ENCODE data around the gene VSIG1.

The VSIG1 gene

DNA sequence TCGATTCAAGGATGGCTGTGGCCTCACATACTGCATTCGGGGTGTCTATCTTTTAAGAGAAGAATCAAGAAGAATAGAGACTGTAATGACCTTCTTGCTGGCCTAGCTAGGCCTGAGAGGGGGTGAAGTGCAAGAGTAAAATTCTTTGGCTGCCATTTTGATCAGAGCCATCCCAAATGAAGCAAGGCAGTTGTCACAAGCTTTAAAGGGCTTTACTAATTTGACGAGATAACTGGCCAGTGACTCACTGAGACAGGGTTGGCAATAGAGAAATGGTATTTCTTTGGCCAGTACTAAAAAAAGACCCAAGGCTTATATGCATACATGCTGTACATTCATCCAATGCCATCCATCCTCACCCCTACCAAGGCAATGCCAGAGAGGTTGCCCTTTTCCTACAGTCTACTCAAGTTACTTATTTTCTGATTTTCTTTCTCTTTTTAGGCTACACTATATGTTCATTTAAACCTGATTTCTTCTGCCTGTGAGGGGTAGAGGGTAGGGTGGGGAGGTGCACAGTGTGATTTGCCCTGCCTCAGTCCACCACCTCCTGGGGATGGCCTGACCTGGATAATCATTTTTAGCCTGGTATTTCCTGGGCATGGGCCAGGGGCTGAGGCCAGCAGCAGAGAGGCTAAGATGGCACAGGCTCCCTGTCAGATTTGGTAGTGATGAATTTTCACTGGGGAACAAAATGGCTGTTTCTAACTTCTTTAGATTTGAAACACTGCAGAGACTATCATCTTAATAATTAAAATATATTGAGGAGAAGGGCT, 78.9 kb downstream of the VSIG1 start:
- Histone ChIP-seq H3K27ac (ENCODE audit: poor library complexity, severe bottlenecking) (peak overlapping the region; percentile 37), H3K4me3 (ENCODE audit: severe bottlenecking) (no peak overlapping the region), H3K4me1 (ENCODE audit: insufficient read depth, poor library complexity, severe bottlenecking) (peaks cover 15% of the 10 kb centered on the region), H3K27me3 (ENCODE audit: insufficient read depth, poor library complexity, severe bottlenecking) (no peaks in the 10 kb centered on the region), H3K9me3 (ENCODE audit: severe bottlenecking) (no peaks in the 10 kb centered on the region), H3K36me3 (ENCODE audit: low read depth) (no peaks in the 10 kb centered on the region)
- no peak for DNase-seq (ENCODE audit: low spot score)
- TF ChIP-seq, protein P1, sequence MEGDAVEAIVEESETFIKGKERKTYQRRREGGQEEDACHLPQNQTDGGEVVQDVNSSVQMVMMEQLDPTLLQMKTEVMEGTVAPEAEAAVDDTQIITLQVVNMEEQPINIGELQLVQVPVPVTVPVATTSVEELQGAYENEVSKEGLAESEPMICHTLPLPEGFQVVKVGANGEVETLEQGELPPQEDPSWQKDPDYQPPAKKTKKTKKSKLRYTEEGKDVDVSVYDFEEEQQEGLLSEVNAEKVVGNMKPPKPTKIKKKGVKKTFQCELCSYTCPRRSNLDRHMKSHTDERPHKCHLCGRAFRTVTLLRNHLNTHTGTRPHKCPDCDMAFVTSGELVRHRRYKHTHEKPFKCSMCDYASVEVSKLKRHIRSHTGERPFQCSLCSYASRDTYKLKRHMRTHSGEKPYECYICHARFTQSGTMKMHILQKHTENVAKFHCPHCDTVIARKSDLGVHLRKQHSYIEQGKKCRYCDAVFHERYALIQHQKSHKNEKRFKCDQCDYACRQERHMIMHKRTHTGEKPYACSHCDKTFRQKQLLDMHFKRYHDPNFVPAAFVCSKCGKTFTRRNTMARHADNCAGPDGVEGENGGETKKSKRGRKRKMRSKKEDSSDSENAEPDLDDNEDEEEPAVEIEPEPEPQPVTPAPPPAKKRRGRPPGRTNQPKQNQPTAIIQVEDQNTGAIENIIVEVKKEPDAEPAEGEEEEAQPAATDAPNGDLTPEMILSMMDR (IDR thresholded peaks at IDR 0.05; ENCODE audit: poor library complexity, severe bottlenecking): no peak
- ATAC-seq (ENCODE audit: low read depth): no peak

DNA sequence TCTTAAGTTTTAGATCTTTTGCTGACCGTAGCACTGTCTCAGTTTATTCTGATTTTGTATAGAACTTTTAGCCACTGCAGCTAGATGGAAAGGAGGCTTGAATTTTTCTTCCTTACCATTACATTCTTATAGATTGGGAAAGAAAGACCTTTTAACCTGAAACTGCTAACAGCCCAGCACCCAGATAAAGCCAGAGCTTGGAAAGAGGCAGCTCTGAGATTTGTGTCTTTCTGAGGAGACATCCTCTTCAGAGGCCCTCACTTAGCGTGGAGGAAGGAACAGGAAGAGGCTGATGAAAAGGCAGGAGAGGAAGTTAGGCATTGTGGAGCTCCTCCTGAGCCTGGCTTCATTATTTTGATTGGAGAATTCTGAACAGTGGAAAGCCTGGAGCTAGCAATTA, 81.8 kb downstream of the VSIG1 start:
- Histone ChIP-seq H3K4me1 (ENCODE audit: insufficient read depth, poor library complexity, severe bottlenecking) (peaks cover 15% of the 10 kb centered on the region), H3K27me3 (ENCODE audit: insufficient read depth, poor library complexity, severe bottlenecking) (no peaks in the 10 kb centered on the region), H3K36me3 (ENCODE audit: low read depth) (no peaks in the 10 kb centered on the region), H3K9me3 (ENCODE audit: severe bottlenecking) (no peaks in the 10 kb centered on the region), H3K4me3 (ENCODE audit: severe bottlenecking) (no peak overlapping the region), H3K27ac (ENCODE audit: poor library complexity, severe bottlenecking) (no peak overlapping the region)
- no peak for DNase-seq (ENCODE audit: low spot score)
- TF ChIP-seq, protein P1 (IDR thresholded peaks at IDR 0.05; ENCODE audit: poor library complexity, severe bottlenecking): no peak
- no peak for ATAC-seq (ENCODE audit: low read depth)

DNA sequence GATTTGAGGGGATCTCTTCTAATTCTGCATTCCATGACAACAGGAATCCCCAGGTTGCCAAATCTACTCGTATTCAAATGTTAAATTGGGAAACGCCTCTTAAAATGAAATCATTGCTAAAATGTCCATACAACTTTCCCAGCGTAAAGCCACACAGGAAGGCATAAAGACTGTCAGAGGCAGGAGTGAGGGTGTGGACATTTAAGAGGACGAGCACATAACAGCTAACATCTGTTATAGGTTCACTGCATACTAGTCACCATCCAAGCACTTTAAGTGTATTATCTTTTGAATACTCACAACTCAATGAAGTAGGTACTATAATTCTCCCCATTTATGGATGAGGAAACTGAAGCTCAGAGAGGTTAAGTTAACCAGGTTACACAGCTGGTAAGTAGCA, 82.3 kb downstream of the VSIG1 start:
- ATAC-seq (ENCODE audit: low read depth) (no peak), DNase-seq (ENCODE audit: low spot score) (no peak)
- TF ChIP-seq, protein P1 (IDR thresholded peaks at IDR 0.05; ENCODE audit: poor library complexity, severe bottlenecking): no peak
- no peaks in the 10 kb centered on the region for H3K36me3 ChIP-seq (ENCODE audit: low read depth)
- H3K27me3 ChIP-seq (ENCODE audit: insufficient read depth, poor library complexity, severe bottlenecking): no peaks in the 10 kb centered on the region
- H3K4me3 ChIP-seq (ENCODE audit: severe bottlenecking): no peak overlapping the region
- H3K9me3 ChIP-seq (ENCODE audit: severe bottlenecking): no peaks in the 10 kb centered on the region
- no peak overlapping the region for H3K27ac ChIP-seq (ENCODE audit: poor library complexity, severe bottlenecking)
- H3K4me1 ChIP-seq (ENCODE audit: insufficient read depth, poor library complexity, severe bottlenecking): peaks cover 14% of the 10 kb centered on the region
